Measurements from ENCODE around the gene TET2. TPM values are rescaled to one million over a fixed set of nuclear protein-coding genes. Genes with fewer than 3 reads are reported as not detected.
"Not testable (repeated sequence)": the region's sequence is repeated elsewhere in the genome, so short reads cannot be mapped to it uniquely, and the experiment has no call there.

TET2 gene
- total RNA-seq, 1 donor from 2014 or later = 11.4 TPM

GRCh38 chr4:105283501-105283900 is 136.8 kb downstream of the TET2 start:
- no peaks in the 10 kb centered on the region for H3K4me1 Mint-ChIP-seq (ENCODE audit: unreplicated experiment)
- H3K27ac Mint-ChIP-seq (ENCODE audit: unreplicated experiment) = no peak overlapping the region
- no peaks in the 10 kb centered on the region for H3K27me3 Mint-ChIP-seq (ENCODE audit: unreplicated experiment)
- no peaks in the 10 kb centered on the region for H3K36me3 Mint-ChIP-seq (ENCODE audit: low read depth, unreplicated experiment)
- H3K9me3 Mint-ChIP-seq (ENCODE audit: unreplicated experiment) = no peaks in the 10 kb centered on the region
- TF ChIP-seq, protein P1, sequence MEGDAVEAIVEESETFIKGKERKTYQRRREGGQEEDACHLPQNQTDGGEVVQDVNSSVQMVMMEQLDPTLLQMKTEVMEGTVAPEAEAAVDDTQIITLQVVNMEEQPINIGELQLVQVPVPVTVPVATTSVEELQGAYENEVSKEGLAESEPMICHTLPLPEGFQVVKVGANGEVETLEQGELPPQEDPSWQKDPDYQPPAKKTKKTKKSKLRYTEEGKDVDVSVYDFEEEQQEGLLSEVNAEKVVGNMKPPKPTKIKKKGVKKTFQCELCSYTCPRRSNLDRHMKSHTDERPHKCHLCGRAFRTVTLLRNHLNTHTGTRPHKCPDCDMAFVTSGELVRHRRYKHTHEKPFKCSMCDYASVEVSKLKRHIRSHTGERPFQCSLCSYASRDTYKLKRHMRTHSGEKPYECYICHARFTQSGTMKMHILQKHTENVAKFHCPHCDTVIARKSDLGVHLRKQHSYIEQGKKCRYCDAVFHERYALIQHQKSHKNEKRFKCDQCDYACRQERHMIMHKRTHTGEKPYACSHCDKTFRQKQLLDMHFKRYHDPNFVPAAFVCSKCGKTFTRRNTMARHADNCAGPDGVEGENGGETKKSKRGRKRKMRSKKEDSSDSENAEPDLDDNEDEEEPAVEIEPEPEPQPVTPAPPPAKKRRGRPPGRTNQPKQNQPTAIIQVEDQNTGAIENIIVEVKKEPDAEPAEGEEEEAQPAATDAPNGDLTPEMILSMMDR (IDR thresholded peaks at IDR 0.05; ENCODE audit: unreplicated experiment) = no peak
- DNase-seq (ENCODE audit: low spot score) = no peak
- H3K4me3 Mint-ChIP-seq (ENCODE audit: unreplicated experiment) = no peak overlapping the region

DNA sequence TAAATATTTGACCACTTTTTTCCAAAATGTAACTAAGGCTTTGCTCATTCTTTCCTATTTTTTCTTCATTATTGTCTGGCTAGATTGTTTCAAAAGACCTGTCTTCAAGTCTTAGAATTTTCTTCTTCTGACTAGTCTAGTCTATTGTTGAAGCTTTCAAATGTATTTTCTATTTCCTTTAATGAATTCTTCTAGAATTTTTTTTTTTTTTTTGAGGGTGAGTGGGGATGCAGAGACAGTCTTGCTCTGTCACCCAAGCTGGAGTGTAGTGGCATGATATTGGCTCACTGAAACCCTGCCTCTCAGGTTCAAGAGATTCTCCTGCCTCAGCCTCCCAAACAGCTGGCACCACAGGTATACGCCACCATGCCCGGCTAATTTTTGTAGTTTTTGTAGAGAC is 141.4 kb downstream of the TET2 start:
- Mint-ChIP-seq H3K27me3 (ENCODE audit: unreplicated experiment) (peaks cover 4% of the 10 kb centered on the region), H3K4me1 (ENCODE audit: unreplicated experiment) (peaks cover 2% of the 10 kb centered on the region), H3K4me3 (ENCODE audit: unreplicated experiment) (no peak overlapping the region), H3K36me3 (ENCODE audit: low read depth, unreplicated experiment) (no peaks in the 10 kb centered on the region), H3K9me3 (ENCODE audit: unreplicated experiment) (no peaks in the 10 kb centered on the region), H3K27ac (ENCODE audit: unreplicated experiment) (no peak overlapping the region)
- DNase-seq (ENCODE audit: low spot score) = no peak
- TF ChIP-seq, protein P1 (IDR thresholded peaks at IDR 0.05; ENCODE audit: unreplicated experiment) = no peak

- TF ChIP-seq, protein P1 (IDR thresholded peaks at IDR 0.05; ENCODE audit: unreplicated experiment) = no peak
- Mint-ChIP-seq H3K4me1 (ENCODE audit: unreplicated experiment) (peaks cover 8% of the 10 kb centered on the region), H3K36me3 (ENCODE audit: low read depth, unreplicated experiment) (no peaks in the 10 kb centered on the region), H3K27me3 (ENCODE audit: unreplicated experiment) (peaks cover 4% of the 10 kb centered on the region), H3K9me3 (ENCODE audit: unreplicated experiment) (no peaks in the 10 kb centered on the region), H3K27ac (ENCODE audit: unreplicated experiment) (no peak overlapping the region), H3K4me3 (ENCODE audit: unreplicated experiment) (no peak overlapping the region)
- no peak for DNase-seq (ENCODE audit: low spot score)
Measured at GRCh38 chr4:105291925-105292324, 145.2 kb downstream of the TET2 start.

GRCh38 chr4:105293360-105293759 is 146.7 kb downstream of the TET2 start:
- no peaks in the 10 kb centered on the region for H3K36me3 Mint-ChIP-seq (ENCODE audit: low read depth, unreplicated experiment)
- H3K4me3 Mint-ChIP-seq (ENCODE audit: unreplicated experiment) = no peak overlapping the region
- peaks cover 8% of the 10 kb centered on the region for H3K4me1 Mint-ChIP-seq (ENCODE audit: unreplicated experiment)
- TF ChIP-seq, protein P1 (IDR thresholded peaks at IDR 0.05; ENCODE audit: unreplicated experiment) = no peak
- DNase-seq (ENCODE audit: low spot score) = no peak
- H3K27ac Mint-ChIP-seq (ENCODE audit: unreplicated experiment) = no peak overlapping the region
- H3K27me3 Mint-ChIP-seq (ENCODE audit: unreplicated experiment) = peaks cover 4% of the 10 kb centered on the region
- no peaks in the 10 kb centered on the region for H3K9me3 Mint-ChIP-seq (ENCODE audit: unreplicated experiment)

- no peak overlapping the region for H3K27ac Mint-ChIP-seq (ENCODE audit: unreplicated experiment)
- DNase-seq (ENCODE audit: low spot score) = no peak
- peaks cover 8% of the 10 kb centered on the region for H3K4me1 Mint-ChIP-seq (ENCODE audit: unreplicated experiment)
- H3K36me3 Mint-ChIP-seq (ENCODE audit: low read depth, unreplicated experiment) = no peaks in the 10 kb centered on the region
- H3K9me3 Mint-ChIP-seq (ENCODE audit: unreplicated experiment) = no peaks in the 10 kb centered on the region
- TF ChIP-seq, protein P1 (IDR thresholded peaks at IDR 0.05; ENCODE audit: unreplicated experiment) = no peak
- H3K27me3 Mint-ChIP-seq (ENCODE audit: unreplicated experiment) = no peaks in the 10 kb centered on the region
- no peak overlapping the region for H3K4me3 Mint-ChIP-seq (ENCODE audit: unreplicated experiment)
Measured at GRCh38 chr4:105296672-105297071, 150.0 kb downstream of the TET2 start.

- H3K9me3 Mint-ChIP-seq (ENCODE audit: unreplicated experiment); H3K4me1 Mint-ChIP-seq (ENCODE audit: unreplicated experiment); H3K36me3 Mint-ChIP-seq (ENCODE audit: low read depth, unreplicated experiment); DNase-seq (ENCODE audit: low spot score); H3K4me3 Mint-ChIP-seq (ENCODE audit: unreplicated experiment); H3K27ac Mint-ChIP-seq (ENCODE audit: unreplicated experiment); H3K27me3 Mint-ChIP-seq (ENCODE audit: unreplicated experiment): not testable (repeated sequence)
Measured at GRCh38 chr4:105299027-105299426, 152.4 kb downstream of the TET2 start.
